HUES6 (cell line): ENCODE results near the gene MZB1.

Experiments
- H3K27ac ChIP-seq: 2 replicates; pipeline ENCODE4 v1.7.0; 2013; ENCODE audit warnings: low read depth, mild to moderate bottlenecking, low read length, inconsistent platforms
- H3K27me3 ChIP-seq: 2 replicates; pipeline ENCODE4 v1.6.1; 2013; ENCODE audit warnings: low read length; ENCODE audit not compliant: control insufficient read depth, insufficient read depth
- H3K36me3 ChIP-seq: 2 replicates; pipeline ENCODE4 v1.6.1; 2013; ENCODE audit warnings: low read length; ENCODE audit not compliant: control insufficient read depth, insufficient read depth
- H3K4me1 ChIP-seq: 2 replicates; pipeline ENCODE4 v1.6.1; 2013; ENCODE audit warnings: low read length; ENCODE audit not compliant: control insufficient read depth, insufficient read depth
- H3K4me3 ChIP-seq: 2 replicates; pipeline ENCODE4 v1.5.1; 2013; ENCODE audit warnings: low read depth, low read length
- H3K9ac ChIP-seq: one replicate; pipeline ENCODE4 v1.6.1; 2013; ENCODE audit warnings: mild to moderate bottlenecking, low read length
- H3K9me3 ChIP-seq: 2 replicates; pipeline ENCODE4 v1.6.1; 2013; ENCODE audit warnings: low read depth, low read length; ENCODE audit not compliant: control insufficient read depth, insufficient read depth

MZB1 gene

DNA sequence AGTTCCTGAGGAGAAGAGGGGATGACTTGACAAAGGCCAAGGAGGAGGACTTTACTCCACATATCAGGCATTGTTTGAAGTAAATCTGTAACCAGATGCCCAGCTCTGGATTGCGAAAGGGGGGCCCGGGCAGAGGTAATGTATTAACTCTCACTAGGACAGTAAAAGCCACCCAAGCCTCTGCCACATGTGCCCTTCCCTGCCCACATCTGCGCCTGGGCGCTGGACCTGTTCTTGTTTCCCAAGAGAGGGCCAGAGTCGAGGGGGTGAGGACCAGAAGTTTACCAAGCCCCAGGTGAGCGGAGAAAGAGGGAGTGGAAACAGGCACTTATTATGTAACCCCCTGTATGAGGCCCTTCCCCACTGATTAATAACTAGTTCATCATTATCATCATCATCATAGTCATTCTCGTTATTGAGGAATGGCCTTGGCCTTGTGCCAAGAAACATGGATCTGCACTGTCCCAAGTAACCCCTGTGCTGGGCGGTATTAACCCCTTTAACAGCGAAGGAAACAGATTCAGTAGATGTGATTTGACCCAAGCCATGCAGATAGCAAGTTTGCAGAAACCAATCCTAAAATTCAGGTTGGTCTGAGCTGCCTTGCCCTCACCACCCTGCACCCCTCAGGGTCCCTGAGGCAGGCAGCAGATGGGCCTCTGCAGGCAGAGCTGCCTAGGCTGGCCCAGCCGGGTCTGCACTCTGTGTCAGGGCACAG is 6.3 kb downstream of the MZB1 start, which contains the start of gene SLC23A1:
Gene SLC23A1, minus strand, starts transcription at position 23 of the 718 bp plus-strand sequence. CDS start 44 bp downstream, outside the sequence.
- peaks cover 17% of the 10 kb centered on the region for H3K4me1 ChIP-seq
- no peak within 1 kb of the TSS for H3K4me3 ChIP-seq
- no peaks in the 10 kb centered on the region for H3K27me3 ChIP-seq
- H3K9me3 ChIP-seq, result no peaks in the 10 kb centered on the region
- H3K36me3 ChIP-seq, result no peaks in the 10 kb centered on the region
- no peak within 1 kb of the TSS for H3K27ac ChIP-seq
- no peak within 1 kb of the TSS for H3K9ac ChIP-seq

DNA sequence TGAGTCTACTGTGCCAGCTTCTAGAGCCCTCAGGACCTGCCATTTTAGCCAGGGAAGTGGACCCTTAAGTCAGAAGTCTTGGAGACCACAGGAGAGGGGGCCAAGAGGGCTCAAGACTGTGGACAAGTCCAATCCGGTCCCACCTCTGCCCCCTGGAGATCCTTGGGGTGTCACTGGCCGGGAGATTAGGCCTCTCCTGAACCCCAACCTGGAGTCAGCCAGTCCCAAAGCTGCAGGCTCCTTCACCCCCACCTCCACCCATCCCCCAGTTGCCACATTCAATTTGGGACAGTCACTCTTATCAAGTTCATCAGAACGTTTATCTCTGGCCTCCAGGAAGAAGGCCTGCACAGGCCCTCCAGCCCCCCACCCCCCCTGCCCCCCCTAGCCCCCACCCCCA is 6.9 kb downstream of the MZB1 start:
- Histone ChIP-seq H3K4me3 (no peak overlapping the region), H3K9ac (no peak overlapping the region), H3K36me3 (no peaks in the 10 kb centered on the region), H3K27me3 (no peaks in the 10 kb centered on the region), H3K4me1 (peaks cover 14% of the 10 kb centered on the region), H3K27ac (no peak overlapping the region), H3K9me3 (no peaks in the 10 kb centered on the region)

DNA sequence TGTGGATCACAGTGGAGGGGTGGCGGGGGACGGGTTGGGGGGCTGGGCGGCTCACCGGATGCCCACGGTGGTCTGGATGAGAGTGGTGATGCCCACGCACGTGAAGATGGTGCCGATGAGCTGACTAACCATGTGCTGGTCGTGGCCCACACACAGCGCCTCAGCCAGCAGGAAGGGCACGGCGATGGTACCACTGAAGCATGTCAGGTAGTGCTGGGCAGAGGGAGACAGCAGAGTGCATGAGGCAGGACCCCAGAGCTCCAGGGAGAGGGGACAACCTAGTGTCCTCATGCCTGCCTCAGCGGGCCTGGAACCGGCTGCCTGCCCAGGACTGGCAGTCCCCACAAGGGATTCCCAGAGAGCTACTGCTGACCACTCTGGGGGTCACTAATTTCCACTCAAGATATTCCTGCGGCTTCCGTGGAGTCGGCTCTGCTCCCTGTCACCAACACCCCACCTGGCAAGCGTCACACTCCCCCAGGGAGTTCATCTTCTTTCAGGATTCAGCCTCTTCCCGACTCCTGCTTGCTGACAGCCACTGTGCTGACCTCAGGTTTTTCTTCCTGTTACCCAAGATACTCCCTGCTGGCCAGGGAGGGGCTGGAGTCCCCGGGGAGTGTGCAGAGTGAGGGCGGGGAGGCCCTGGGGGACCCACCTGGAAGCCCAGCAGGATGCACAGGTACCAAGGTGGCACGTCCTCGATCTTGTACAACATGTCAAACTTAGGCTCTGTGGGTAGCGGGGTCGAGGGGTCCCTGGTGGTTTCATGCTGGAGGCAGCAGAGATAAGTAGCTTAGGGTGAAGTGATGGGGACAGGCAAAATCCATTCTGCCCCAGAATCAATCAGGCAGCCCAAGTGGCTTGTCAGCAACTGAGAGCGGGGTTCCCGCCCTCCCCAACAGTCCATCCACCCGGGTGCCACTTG is 7.6 kb downstream of the MZB1 start:
- Histone ChIP-seq H3K36me3 (no peaks in the 10 kb centered on the region), H3K27me3 (no peaks in the 10 kb centered on the region), H3K4me1 (peaks cover 11% of the 10 kb centered on the region), H3K9me3 (no peaks in the 10 kb centered on the region), H3K9ac (no peak overlapping the region), H3K27ac (no peak overlapping the region), H3K4me3 (no peak overlapping the region)

- H3K27me3 ChIP-seq, result no peaks in the 10 kb centered on the region
- H3K36me3 ChIP-seq, result no peaks in the 10 kb centered on the region
- no peak overlapping the region for H3K9ac ChIP-seq
- H3K4me1 ChIP-seq, result peaks cover 11% of the 10 kb centered on the region
- no peaks in the 10 kb centered on the region for H3K9me3 ChIP-seq
- no peak overlapping the region for H3K4me3 ChIP-seq
- H3K27ac ChIP-seq, result no peak overlapping the region
Observed at GRCh38 chr5:139379626-139380449, 9.9 kb downstream of the MZB1 start.

DNA sequence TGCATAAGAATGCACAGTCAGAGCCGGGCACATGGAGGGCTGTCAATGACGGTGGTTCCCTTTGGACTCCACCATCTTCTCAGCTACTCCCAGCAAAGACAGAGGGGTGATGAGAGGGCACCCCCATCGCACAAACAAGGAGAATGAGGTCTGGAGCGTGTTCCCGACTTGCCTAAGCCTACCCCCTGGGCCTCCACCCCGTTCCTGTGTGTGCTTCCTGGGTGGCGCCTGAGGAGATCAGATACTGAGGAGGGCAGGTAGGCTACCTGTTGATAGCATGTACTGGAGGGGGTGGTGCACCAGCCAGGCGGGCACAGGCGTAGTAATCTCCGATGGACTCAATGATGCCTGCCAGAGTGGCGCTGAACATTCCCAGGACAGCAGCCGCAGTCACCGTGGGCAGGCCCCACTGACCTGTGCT is 10.8 kb downstream of the MZB1 start:
- Histone ChIP-seq H3K4me1 (peaks cover 11% of the 10 kb centered on the region), H3K9ac (no peak overlapping the region), H3K27me3 (no peaks in the 10 kb centered on the region), H3K27ac (no peak overlapping the region), H3K4me3 (no peak overlapping the region; the same call in 1 of the 2 replicates), H3K9me3 (no peaks in the 10 kb centered on the region), H3K36me3 (no peaks in the 10 kb centered on the region)

GRCh38 chr5:139378101-139378825 is 11.4 kb downstream of the MZB1 start:
- Histone ChIP-seq H3K4me1 (peaks cover 11% of the 10 kb centered on the region), H3K9me3 (no peaks in the 10 kb centered on the region), H3K4me3 (peak overlapping the region; percentile 50), H3K9ac (no peak overlapping the region), H3K36me3 (peaks cover 4% of the 10 kb centered on the region; the same call in 1 of the 2 replicates), H3K27ac (no peak overlapping the region), H3K27me3 (no peaks in the 10 kb centered on the region)

- no peak overlapping the region for H3K27ac ChIP-seq
- H3K9ac ChIP-seq, result no peak overlapping the region
- H3K4me3 ChIP-seq, result no peak overlapping the region
- H3K9me3 ChIP-seq, result no peaks in the 10 kb centered on the region
- H3K4me1 ChIP-seq, result peaks cover 11% of the 10 kb centered on the region
- H3K27me3 ChIP-seq, result no peaks in the 10 kb centered on the region
- peaks cover 5% of the 10 kb centered on the region; the same call in 1 of the 2 replicates for H3K36me3 ChIP-seq
Observed at GRCh38 chr5:139377226-139377625, 12.5 kb downstream of the MZB1 start.

- no peaks in the 10 kb centered on the region for H3K27me3 ChIP-seq
- no peak overlapping the region for H3K27ac ChIP-seq
- peaks cover 13% of the 10 kb centered on the region for H3K36me3 ChIP-seq
Observed at GRCh38 chr5:139376364-139376763, 13.3 kb downstream of the MZB1 start.

DNA sequence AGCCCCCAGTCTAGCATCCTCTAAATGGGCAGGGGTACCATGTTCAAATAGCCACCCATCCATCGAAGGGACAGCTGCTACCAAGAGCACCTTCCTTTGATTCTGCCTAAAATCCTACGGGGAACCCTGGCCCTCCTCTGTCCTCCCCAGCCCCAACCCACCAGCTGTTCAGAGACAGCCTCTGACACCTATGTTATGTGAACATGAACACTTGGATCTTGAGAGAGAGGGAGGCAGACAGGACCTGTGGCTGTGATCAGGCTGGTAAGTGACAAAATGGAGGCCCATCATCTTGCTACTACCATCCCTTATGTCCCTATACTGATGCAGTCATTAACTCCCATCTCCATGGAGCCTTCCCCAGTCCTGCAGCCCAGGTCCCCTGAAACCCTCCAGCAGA is 14.8 kb downstream of the MZB1 start:
- no peak overlapping the region for H3K9ac ChIP-seq
- no peaks in the 10 kb centered on the region for H3K9me3 ChIP-seq
- H3K27me3 ChIP-seq, result no peaks in the 10 kb centered on the region
- H3K4me1 ChIP-seq, result peaks cover 11% of the 10 kb centered on the region; the same call in 1 of the 2 replicates
- peaks cover 21% of the 10 kb centered on the region for H3K36me3 ChIP-seq
- H3K4me3 ChIP-seq, result no peak overlapping the region
- H3K27ac ChIP-seq, result no peak overlapping the region

More at GRCh38 chr5:139376364-139376763, 13.3 kb downstream of the MZB1 start:
- no peak overlapping the region for H3K4me3 ChIP-seq
- peaks cover 11% of the 10 kb centered on the region; the same call in 1 of the 2 replicates for H3K4me1 ChIP-seq
- H3K9me3 ChIP-seq, result no peaks in the 10 kb centered on the region
- no peak overlapping the region for H3K9ac ChIP-seq
